Right kidney (tissue), 1 donor: ENCODE results near the gene ARID5A.

ENCODE experiments used
- DNase-seq: peaks from one replicate; pipeline ENCODE4 v3.0.0-alpha.2; 2016

ARID5A gene

DNA sequence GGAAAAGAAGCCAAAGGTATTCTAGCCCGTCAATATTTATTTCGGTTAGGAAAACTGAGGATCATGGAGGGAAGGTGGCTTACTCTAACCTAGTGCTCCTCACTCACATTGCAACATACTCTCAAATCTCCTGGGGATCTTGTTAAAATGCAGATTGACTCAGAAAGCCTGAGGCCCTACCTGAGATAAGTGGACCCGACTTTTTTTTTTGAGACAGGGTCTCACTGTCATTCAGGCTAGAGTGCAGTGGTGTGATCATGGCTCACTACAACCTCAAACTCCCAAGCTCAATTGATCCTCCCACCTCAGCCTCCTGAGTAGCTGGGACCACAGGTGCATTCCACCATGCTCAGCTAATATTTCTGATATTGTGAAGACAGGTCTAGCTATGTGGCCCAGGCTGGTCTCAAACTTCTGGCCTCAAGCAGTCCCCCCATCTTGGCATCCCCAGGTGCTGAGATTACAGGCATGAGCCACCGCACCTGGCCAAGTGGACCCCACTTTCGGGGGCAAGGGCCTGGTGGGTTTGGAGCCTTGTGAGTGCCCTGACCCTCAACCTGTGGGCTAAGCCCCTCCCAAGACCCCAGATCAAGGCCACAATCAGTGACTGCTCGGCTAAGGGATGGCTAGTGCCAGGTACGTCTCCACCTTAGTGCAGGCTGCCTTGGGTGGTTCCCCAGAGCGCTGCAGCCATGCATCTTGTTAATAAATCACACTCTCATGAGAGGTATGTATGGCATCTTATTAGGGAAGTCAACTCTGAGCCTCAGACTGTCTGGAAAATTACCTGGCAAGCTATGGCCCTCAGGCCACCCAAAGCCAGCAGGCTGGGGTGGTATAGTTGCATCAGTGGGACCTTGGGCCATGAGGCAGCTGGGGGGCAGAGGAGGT is 30.3 kb upstream of the ARID5A start:
- no peak for DNase-seq

DNA sequence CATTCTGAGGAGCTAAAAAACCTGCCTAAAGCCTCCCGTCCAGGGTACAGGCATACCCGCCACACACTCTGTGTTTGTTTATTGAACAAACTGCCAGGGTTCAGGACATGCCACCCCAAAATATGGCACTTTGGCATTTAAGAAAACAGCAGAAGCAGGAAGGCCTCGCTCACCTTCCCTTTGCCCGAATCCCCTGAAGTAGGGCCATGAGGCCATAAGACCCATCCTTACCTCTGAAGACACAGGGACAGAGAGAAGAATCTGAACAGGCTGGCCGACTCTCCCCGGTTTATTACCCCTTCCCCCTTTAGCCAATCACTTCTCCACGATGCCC is 29.7 kb upstream of the ARID5A start:
- DNase-seq, result no peak

DNA sequence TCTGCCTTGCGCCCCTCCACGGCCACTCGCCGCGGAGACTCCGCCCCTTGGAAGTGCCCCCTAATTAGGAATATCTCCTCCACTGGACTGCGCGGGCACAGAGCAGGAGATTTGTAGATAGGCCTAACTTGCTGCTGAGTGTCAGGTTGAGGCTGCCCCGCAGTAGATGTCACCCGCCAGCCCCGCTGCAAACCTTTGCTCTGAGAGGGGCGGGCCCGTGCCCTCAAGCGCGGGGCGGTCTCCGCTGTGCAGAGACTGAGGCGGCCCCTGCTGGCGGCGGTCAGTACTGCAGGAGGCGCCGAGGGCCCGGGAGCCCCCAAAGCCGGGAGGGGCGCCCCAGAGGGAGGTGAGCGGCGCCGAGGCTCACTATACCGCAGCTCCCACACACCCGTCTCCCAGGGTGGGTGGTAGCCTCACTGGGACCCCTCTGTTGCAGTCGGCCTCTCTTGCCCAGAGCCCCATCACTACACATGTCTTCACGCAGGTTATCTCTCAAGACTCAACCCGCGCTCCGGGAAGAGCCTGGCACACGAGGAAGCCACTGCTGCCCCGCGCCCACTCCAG is 28.5 kb upstream of the ARID5A start:
- DNase-seq, result peak; percentile 89

DNA sequence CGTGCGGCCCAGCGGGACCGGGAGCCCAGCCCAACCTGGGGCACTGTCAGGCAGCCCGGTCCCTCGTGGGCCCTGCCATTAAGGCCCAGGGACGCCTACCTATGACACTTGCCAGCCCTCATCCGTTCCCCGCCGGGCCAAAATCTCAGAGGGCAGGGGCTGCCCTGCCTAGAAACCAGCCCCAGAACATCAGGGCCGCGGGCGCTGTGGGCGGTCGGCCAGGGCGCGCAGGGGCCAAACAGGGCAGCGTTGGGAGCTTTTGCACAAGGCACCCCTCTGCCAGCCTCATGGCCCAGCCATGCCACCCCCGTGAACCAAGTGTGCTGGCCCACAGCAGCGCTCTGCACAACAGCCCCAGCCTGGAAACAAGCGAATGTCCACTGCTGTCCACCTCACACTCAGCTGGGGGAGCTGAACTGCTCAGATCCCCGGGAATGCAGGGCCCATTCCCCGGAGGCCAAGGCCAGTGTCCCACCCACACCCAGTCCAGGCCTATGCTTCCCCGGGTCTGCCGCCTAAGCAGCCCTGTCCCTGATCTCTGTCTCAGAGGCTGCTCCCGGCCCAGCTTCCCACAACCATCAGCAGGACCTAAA is 27.9 kb upstream of the ARID5A start:
- peak; percentile 8 for DNase-seq

DNA sequence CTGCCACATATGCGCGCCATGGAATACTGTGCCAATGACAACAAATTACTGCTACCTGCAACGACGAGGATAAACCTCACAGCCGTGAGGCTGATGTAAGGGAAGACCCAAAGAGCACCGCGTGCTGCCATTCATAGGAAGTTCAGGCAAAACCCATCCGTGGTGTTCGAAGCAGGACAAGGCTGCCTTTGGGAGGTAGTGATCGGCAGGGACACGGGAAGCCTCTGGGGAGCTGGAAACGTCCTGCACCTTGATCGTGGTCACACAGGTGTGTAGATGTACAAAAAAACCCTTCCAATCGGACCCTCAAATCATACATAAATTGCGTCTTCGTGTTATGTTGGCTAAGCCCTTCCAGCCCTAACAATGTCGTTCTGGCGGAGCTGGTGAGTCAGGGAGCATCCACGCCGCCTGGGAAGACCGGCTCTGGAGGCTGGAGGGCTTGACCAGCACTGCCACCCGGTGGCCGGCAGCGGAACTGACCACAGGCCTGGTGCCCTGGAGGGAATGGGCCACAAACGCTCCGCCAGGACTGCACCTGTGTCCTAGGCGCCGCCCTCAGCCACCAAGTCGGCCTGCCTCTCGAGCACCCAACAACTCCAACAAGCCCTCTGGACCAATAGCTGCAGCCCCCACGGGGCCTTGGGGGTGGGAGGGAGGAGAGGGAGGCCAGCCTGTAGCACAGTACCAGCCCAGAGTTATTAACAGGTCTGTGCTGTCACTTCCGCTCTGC is 27.3 kb upstream of the ARID5A start:
- peak; percentile 79 for DNase-seq

DNA sequence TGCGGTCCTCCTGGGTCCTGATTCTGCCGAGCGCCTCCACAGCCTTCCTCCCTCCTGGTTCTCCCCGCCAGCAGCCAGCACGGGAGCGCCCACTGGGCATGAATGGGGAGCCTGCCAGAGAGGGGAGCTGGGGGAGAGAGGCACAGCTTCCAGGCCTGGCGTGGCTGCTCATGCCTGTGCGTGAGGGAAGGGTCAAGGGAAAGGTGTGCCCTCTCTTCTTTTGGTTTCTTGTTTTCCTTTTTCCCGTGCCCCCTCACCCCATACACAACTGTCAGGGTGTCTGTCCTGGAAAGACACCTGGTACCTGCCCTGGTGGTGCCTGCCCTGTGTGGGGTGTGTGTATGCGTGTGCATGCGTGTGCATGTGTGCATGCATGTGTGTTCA is 26.7 kb upstream of the ARID5A start:
- DNase-seq, result no peak

DNA sequence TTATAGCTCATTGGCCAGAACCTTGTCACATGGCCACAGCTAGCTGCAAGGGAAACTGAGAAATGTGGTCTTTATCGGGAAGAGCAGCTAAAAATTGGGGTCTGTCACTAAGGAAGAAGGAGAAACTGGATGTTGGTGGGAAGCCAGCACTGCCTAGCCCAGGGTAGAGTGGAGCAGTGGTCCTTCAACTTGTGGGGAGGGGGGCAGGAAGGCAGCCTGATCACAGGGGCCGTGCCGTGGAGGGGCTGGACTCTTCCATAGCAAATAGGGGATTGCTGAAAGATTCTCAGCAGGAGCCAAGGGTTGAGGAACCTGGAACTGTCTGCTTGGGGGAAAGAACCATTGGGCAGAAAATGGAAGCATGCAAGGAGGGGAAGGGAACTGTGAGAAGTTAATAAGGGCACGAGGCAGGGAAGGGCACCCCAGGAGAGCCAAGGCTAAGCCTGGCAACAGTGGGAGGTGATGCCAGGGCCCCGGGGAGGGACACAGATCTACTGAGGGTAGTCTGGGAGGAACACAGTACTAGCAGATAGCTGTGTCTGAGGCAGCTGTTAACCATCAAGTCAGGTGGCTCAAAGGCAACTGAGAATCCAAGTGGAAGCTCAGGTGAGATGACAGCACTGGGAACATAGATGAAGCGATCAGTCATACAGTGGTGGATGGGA is 25.5 kb upstream of the ARID5A start:
- DNase-seq, result no peak

DNA sequence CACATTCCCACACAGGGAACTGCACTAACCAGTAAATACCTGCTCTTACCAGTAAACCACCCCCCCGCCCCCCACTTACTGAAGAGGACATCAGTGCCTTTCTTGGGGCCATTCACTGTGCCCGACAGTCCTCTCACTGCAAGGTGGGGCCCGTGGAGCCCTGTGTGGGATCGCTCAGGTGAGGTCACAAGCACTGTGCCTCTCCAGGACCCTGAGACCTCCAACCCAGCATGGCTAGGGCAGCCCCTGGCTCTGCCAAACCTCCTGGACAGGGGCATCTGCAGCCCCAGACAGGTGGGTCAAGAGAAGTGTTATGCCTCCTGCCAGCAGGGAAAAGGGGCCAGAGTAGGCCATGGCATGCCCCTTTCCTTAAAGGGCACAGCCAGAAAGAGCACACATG is 24.7 kb upstream of the ARID5A start:
- DNase-seq, result no peak

DNA sequence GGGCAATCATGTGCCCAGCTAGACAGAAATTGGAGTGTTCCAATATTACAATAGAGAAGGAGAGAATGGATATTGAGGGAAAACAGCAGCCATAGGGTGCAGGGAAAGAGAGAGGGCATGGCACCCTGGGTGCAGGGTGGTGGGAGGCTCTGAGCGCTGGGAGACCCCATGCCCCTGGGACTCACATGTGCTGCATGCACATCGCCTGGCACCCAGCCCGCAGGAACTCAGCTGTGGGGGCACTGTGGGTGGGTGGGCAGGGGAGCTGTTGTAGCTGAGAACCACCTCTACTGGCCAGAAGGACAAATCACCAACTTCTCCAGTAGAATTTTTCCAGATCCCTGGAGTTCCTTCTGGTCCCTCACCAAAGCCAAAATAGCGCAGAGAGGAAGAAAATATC is 24.2 kb upstream of the ARID5A start:
- no peak for DNase-seq

DNA sequence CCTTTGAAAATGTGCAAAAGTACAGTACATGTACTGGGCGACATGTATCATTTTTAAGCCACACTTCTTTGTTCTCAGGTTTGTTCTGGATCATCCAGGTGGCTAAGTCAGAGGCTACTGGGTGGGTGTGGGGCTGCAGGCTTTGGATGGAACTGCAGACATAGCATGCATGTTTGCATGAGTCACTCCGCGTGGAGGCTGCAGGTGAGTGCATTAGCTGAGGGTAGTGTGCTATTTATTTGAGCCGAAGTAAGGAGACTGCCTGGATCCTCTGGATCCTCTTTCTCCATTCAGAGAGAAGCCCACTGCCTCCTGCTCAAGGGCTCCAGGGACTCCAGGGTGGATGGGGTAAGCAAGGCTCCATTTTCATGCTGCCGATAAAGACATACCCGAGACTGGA is 22.0 kb upstream of the ARID5A start:
- DNase-seq, result no peak

DNA sequence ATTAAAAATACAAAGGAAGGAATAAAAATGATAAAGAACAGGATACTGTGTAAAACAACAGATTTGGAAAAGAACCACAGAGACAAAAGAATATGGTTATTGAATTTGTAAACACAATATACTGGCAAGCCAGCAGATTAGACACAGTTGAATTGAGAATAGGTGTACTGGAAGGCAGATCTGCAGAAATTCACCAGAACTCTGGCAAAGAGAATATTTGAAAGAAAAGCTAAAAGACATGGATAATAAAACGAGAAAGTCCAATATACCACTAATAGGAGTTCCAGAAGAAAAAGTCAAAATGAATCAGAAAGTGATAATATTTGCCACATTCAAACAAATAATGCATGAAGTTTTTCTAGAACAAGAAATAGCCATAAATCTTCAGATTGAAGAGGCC is 19.5 kb upstream of the ARID5A start:
- no peak for DNase-seq

DNA sequence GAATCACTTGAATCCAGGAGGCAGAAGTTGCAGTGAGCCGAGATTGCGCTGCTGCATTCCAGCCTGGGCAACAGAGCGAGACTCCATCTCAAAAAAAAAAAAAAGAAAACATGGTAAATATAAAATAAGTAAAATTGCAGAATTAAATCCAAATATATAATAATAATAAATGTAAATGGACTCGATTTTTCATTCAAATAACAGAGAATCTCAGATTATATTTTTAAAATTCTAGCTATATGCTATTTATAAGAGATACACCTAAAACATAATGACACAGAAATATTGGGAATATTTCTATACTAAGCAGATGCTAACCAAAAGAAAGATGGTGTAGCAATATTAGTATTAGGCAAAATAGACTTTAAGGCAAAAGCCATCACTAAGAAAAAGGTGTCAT is 16.3 kb upstream of the ARID5A start:
- DNase-seq, result no peak

DNA sequence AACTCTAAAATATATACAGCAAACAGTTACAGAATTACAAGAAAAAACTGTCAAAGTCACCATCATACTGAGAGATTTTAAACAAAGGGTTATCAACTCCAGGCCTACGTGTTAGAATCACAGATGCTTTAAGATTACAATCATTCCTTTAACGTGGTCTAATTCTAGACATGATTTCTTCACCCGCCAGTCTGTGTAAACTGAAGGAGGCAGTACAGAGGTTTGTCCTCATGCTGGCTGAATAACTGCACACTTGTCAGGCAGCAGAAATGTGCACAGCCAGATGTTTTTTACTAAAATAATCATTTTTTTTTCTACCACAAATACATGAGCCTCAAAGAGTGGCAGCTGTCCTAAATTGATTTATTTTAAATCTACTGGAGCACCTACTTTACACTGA is 15.9 kb upstream of the ARID5A start:
- DNase-seq, result no peak

DNA sequence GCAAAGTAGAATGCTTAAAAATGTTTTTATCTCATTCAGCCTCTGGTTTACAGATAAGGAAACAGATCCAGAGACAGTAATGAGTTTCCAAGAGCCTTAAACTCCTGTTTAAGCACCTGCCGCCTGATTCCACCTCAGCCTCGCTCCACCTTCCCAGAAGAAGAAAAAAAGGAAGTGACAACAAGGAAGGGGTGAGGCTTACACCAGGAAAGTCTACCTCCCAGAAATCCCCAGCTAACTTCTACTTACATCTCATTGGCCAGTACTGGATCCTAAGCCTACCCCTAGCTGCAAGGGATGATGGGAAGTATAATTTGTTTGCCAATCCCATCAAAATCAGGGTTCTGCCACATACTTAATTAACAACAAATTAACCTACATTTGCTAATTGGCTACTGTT is 15.3 kb upstream of the ARID5A start:
- DNase-seq, result no peak

DNA sequence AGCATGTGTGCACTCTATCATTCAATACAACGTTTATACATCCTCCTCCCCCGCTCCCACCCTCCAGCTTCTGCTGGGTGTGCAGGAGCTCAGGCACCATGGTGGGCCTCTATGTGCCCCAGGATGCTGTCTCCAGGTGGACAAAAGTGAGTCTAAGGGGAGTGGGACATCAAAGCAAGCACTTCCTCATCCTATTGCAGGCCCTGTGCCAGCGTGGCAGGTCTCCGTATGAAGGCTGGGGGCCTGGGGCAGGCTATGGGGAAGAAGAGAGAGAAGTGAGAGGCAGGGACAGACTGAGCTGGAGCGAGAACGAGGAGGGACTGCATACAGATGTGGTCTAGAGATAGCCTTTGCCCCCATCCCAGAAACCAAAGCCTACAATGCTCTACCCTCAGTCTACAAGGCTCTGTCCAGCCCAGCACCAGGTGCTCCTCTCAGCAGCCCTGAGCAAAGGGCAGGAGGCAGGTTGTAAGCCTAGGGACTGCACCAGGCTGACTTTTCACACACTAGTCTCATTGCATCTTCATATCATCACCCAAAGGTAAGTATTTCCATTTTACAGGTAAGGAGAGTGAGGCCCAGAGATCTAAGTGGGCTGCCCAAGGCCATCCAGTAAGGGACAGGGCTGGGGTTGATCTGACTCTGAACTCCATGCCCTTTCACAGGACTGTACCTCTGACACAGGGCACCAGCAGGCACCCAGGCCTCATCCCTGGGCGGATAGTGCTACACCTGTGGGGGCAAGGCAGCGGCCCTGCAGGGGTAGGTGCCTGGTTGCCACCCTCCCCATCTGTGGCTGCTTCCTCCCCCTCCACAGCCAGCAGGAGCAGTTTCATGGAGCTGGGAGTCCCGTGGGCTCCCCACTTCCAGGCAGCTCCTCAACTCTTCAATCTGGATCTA is 14.0 kb upstream of the ARID5A start:
- no peak for DNase-seq

DNA sequence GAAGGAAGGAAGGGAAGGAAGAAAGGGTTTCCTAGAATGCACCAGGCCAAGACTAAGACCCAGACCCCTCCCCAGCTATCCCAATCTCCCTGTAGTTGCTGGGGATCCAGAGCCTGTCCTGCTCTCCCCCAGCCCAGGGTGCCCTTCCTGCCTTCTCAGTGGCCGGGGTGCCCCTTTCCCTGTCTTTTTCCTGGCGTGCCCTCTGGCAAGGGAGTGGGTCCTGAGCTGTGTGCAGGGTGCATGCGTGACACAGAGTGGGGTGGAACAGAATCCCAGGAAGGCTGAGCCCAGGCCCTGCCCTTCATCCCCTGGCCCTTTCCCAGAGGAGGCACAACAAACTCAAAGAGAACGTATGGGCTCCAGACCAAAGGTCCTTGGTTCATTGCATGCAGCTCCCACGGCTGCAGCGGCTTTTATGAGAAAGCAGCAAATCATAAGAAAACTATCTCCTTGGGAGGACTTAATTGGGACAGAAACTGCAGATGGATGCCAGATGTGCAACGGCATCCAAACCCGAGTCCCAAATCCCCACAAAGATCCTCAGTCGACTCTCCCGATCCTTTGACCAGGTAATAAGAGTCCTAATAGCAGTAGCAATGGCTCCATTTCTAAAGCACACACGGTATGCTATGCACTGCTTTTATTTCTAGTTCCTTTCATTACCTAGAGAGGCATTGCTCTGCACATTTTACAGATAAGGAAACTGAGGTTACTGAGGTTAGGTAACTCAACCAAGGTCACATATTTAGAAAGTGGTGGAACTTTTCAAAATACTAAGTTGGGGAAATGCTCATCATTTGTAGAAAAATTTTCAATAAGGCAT is 12.7 kb upstream of the ARID5A start:
- DNase-seq, result no peak

DNA sequence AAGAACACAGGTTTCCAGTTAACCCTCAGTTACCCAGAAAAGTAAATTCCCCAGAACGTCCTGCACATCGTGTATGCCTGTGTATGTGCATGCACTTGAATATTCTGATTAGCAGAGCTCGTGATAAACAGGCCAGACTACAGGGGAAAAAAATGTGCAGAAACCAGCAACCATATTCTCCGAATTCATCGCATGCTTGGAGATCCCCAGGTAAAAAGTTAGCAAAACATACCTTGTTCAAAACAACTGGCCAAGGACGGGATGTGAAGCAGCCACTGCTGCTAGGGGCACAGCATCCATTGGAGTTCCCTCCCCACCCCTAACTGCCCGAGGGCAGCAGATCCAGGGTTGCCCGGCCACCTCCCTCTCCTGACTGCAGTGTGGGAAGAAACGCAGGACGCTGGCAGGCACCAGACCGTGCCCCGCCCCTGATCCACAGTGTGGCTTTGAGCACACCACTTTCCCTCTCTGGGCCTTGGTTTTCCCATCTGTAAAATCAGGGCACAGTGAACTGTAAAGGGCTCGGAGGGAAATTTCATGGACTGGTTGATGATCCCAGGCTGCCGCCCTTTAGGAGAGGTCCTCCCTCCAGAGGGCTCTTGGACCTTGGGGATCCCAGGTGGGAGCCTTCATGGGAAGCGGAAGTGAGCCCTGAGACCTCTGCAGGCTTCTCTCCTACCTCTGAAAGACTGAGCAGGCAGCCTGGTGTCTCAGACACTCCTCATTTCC is 11.9 kb upstream of the ARID5A start:
- DNase-seq, result no peak

DNA sequence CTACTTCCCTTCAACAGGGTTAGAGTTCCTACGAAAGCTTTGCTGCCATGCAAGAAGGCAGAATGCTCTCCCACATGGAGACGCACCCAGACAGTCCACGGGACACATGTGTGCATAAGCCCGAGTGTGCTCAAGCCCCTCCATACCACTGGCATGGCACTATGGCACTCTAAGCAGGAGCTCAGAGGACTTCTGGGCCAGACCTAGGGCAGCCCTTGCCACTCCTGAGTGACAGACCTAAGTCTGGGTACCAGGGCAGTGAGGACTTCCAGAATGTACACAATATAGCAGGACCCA is 11.4 kb upstream of the ARID5A start:
- no peak for DNase-seq

DNA sequence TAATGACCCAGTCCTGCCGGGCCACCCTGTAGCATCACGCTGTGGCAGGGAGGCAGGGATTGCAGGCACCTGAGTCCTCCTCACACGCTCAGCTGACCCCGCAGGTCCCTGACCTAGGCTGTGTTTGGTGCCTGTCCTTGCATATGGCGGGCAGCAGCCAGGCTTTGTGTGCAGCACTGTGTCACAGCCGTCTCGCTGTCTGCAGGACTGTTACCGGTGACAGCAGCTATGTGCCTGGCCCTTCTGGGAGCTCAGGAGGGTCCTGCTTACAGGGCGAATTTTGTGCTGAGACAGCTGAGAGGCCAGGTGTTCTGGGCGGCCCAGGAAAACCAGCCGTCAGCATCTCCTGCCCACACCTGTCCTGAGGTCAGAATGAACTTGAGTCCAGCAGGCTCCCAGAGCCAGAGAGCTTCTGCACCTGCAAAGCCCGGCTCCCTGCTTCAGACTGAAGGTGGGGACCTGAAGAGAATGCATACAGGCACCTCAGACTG is 10.4 kb upstream of the ARID5A start:
- no peak for DNase-seq
